ENCODE results near the gene FRS3.

DNA sequence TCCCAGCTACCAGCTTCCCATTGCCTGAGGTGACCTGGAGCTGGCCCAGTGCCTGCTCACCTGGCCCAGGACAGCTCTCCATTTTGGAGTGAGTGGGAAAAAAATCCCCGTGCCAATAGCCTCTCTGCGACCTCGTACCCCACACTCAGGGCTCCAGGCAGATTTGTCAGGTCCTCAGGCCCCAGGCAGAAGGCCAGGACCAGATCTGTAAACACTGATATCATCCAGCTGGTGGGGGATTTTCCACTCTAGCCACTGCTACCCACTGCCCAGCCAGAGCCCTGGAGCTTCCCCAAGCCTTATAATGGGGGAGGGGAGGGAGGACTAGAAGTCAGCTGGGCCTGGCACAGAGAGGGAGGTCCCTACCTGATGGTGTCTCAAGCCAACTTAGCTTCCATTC, 31.2 kb downstream of the FRS3 start:
- TF ChIP-seq, protein P1, sequence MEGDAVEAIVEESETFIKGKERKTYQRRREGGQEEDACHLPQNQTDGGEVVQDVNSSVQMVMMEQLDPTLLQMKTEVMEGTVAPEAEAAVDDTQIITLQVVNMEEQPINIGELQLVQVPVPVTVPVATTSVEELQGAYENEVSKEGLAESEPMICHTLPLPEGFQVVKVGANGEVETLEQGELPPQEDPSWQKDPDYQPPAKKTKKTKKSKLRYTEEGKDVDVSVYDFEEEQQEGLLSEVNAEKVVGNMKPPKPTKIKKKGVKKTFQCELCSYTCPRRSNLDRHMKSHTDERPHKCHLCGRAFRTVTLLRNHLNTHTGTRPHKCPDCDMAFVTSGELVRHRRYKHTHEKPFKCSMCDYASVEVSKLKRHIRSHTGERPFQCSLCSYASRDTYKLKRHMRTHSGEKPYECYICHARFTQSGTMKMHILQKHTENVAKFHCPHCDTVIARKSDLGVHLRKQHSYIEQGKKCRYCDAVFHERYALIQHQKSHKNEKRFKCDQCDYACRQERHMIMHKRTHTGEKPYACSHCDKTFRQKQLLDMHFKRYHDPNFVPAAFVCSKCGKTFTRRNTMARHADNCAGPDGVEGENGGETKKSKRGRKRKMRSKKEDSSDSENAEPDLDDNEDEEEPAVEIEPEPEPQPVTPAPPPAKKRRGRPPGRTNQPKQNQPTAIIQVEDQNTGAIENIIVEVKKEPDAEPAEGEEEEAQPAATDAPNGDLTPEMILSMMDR (conservative IDR thresholded peaks at IDR 0.05), result no peak
- no peak for TF ChIP-seq EZH2 (IDR thresholded peaks at IDR 0.05; ENCODE audit: low read depth)

All from PC-9 (cell line).